Upper lobe of left lung (tissue), 6 donors: ENCODE results near the gene RBM33. TPM values are rescaled to one million over a fixed set of nuclear protein-coding genes. Genes with fewer than 3 reads are reported as not detected.

Experiments used
- ATAC-seq, 2 donors: fragments of 200-7000 bp; cut with Tn5 transposase; one replicate each; pipeline ENCODE4 v1.9.1; 2022; ENCODE audit warnings: mild to moderate bottlenecking in 2 of 2, moderate library complexity in 2 of 2; ENCODE audit not compliant: low FRiP score in 2 of 2
- DNase-seq, 2 donors: peaks; one replicate each; pipeline ENCODE4 v3.0.0-alpha.2; 2019 to 2020
- H3K27ac ChIP-seq, 4 donors: fragments of 200-600 bp; sonication (generic); one replicate each; pipeline ENCODE4 v1.5.1; 2016 to 2019
- H3K27me3 ChIP-seq, 4 donors: fragments of 200-600 bp; sonication (generic); one replicate each; pipeline ENCODE4 v1.5.1; 2017 to 2019
- H3K36me3 ChIP-seq, 4 donors: fragments of 200-600 bp; sonication (generic); one replicate each; pipeline ENCODE4 v1.5.1; 2016 to 2019
- H3K4me1 ChIP-seq, 4 donors: fragments of 200-600 bp; sonication (generic); one replicate each; pipeline ENCODE4 v1.5.1; 2018 to 2019
- H3K4me3 ChIP-seq, 4 donors: fragments of 200-600 bp; sonication (generic); one replicate each; pipeline ENCODE4 v1.5.1; 2017 to 2019; ENCODE audit warnings: mild to moderate bottlenecking in 2 of 4, moderate library complexity in 1 of 4
- H3K9me3 ChIP-seq, 4 donors: fragments of 200-600 bp; sonication (generic); one replicate each; pipeline ENCODE4 v1.5.1; 2018 to 2019
- EP300 ChIP-seq, 4 donors: sonication (generic); formaldehyde crosslinking; IDR thresholded peaks; one replicate each; pipeline ENCODE4 v1.5.1; 2017; ENCODE audit warnings: antibody characterized with exemption in 4 of 4, control low read depth in 2 of 4
- POLR2A ChIP-seq, 4 donors: fragments of 450-650 bp; IDR thresholded peaks; one replicate each; pipeline ENCODE4 v1.5.1; 2016 to 2017; ENCODE audit warnings: antibody characterized with exemption in 4 of 4, mild to moderate bottlenecking in 2 of 4
- POLR2AphosphoS5 ChIP-seq, 2 donors: sonication (generic); formaldehyde crosslinking; IDR thresholded peaks; one replicate each; pipeline ENCODE4 v1.5.1; 2017; ENCODE audit warnings: antibody characterized with exemption in 2 of 2
- WGBS, 2 donors: methylation state at CpG; one replicate each; pipeline ENCODE4 v1.1.5; 2017 to 2018; 5-methylcytosine and 5-hydroxymethylcytosine counted together
- total RNA-seq, 6 donors: library from RNA; depleted of rRNA in 4 of 6; stranded (reverse); fragments of >200 nt in 4 of 6; gene quantifications; one replicate each; pipeline versions ENCODE4 v1.1.0 to v1.2.1, GENCODE V29; 2016 to 2021
- TF ChIP-seq, protein P1 (sequence below), 6 experiments: fragments of 450-650 bp in 4 of 6; fragments of 200-600 bp in 2 of 6; sonication (generic) in 2 of 6; IDR thresholded peaks; one replicate each; pipeline ENCODE4 v1.5.1; 2016 to 2019; ENCODE audit warnings: antibody characterized with exemption in 6 of 6
- donor health status: DM: no; HTN: no; CAD: no; lungs with moderate emphysema.
- donor health status: DM: no; HTN: yes; CAD: no; lungs with severe emphysema.

The RBM33 gene
- total RNA-seq, 6 donors from 2014 or later = 40.6 to 179 (median 76.4) TPM

GRCh38 chr7:155806096-155806871 lies 161.8 kb downstream of the RBM33 start:
- H3K4me1 ChIP-seq = peaks cover 55 to 81% (median 72%) of the 10 kb centered on the region in 4 donors
- peaks cover 0 to 70% (median 38%) of the 10 kb centered on the region in 4 donors for H3K27me3 ChIP-seq
- no peak for ATAC-seq
- peak overlapping the region in 3 of 4 donors; percentile 33 to 43 (median 39) for H3K4me3 ChIP-seq
- 25 to 45% methylated on average over 13 to 45 of the region's 47 CpGs for WGBS, 2 donors
- H3K9me3 ChIP-seq = no peaks in the 10 kb centered on the region
- no peaks in the 10 kb centered on the region for H3K36me3 ChIP-seq
- TF ChIP-seq, protein P1, sequence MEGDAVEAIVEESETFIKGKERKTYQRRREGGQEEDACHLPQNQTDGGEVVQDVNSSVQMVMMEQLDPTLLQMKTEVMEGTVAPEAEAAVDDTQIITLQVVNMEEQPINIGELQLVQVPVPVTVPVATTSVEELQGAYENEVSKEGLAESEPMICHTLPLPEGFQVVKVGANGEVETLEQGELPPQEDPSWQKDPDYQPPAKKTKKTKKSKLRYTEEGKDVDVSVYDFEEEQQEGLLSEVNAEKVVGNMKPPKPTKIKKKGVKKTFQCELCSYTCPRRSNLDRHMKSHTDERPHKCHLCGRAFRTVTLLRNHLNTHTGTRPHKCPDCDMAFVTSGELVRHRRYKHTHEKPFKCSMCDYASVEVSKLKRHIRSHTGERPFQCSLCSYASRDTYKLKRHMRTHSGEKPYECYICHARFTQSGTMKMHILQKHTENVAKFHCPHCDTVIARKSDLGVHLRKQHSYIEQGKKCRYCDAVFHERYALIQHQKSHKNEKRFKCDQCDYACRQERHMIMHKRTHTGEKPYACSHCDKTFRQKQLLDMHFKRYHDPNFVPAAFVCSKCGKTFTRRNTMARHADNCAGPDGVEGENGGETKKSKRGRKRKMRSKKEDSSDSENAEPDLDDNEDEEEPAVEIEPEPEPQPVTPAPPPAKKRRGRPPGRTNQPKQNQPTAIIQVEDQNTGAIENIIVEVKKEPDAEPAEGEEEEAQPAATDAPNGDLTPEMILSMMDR (IDR thresholded peaks at IDR 0.05) = peak in 1 of 6 experiments; percentile 22
- TF ChIP-seq EP300 (IDR thresholded peaks at IDR 0.05) = no peak
- peak overlapping the region; percentile 69 to 89 (median 83) for H3K27ac ChIP-seq
- no peak for DNase-seq

GRCh38 chr7:155807065-155807671 lies 162.7 kb downstream of the RBM33 start:
- H3K4me1 ChIP-seq = peaks cover 55 to 90% (median 80%) of the 10 kb centered on the region in 4 donors
- H3K9me3 ChIP-seq = no peaks in the 10 kb centered on the region
- TF ChIP-seq POLR2AphosphoS5 (IDR thresholded peaks at IDR 0.05) (peak in 1 of 2 donors; percentile 9), POLR2A (IDR thresholded peaks at IDR 0.05) (no peak)
- peak overlapping the region in 3 of 4 donors; percentile 43 to 53 (median 52) for H3K4me3 ChIP-seq
- H3K27ac ChIP-seq = peak overlapping the region; percentile 69 to 91 (median 82)
- DNase-seq (peak in 1 of 2 donors; percentile 63), ATAC-seq (no peak)
- H3K36me3 ChIP-seq = no peaks in the 10 kb centered on the region
- peaks cover 0 to 76% (median 37%) of the 10 kb centered on the region in 4 donors for H3K27me3 ChIP-seq
- WGBS, 2 donors = 10 to 29% methylated on average over 13 to 19 of the region's 19 CpGs

DNA sequence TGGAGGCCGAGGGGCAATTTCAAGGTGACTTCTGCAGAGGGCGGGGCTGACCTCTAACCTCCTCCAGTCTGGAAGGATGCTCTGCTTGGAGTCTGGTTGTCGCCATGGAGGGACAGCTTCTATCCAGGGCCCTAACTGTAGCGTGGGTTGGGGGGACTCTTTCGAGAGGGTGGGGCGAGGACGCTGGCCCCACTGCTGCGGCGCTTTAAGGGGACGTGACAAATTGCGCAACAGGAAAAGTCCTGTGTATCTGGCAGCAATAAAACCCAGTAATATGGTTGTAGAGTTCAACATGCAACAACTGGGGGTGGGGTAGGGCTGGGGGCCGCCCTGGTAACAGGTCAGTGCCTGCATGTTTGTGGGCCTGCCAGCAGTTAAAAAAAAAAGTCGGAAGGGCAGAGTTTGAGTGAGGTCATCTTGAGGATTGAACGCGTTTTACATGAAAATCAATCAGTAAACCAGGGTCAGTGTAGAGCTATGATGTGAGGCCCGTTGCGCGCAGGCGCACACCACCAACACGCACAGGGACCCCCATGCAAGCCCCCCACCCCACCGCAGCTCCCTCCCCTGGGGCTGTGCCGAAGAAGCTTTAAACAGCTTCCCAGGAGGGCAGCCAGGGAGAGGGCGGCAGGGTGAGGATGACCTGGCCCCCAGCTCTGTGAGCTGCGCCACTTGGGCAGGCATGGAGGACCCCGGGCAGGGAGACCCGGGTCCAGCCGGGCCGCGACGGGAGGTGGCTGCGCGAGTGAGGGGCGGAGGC lies 163.5 kb downstream of the RBM33 start:
- TF ChIP-seq POLR2A (IDR thresholded peaks at IDR 0.05) = no peak
- no peak for TF ChIP-seq POLR2AphosphoS5 (IDR thresholded peaks at IDR 0.05)
- TF ChIP-seq EP300 (IDR thresholded peaks at IDR 0.05) = no peak
- TF ChIP-seq, protein P1 (IDR thresholded peaks at IDR 0.05) = no peak
- Histone ChIP-seq H3K9me3 (no peaks in the 10 kb centered on the region), H3K4me3 (peak overlapping the region in 3 of 4 donors; percentile 43 to 53 (median 52)), H3K27ac (peak overlapping the region; percentile 69 to 91 (median 82)), H3K27me3 (peaks cover 0 to 72% (median 35%) of the 10 kb centered on the region in 4 donors), H3K4me1 (peaks cover 54 to 89% (median 81%) of the 10 kb centered on the region in 4 donors), H3K36me3 (no peaks in the 10 kb centered on the region)
- DNase-seq (peak; percentile 38 to 46), ATAC-seq (no peak)
- 3% methylated on average over 18 to 22 of the region's 33 CpGs for WGBS, 2 donors

- Histone ChIP-seq H3K27ac (peak overlapping the region; percentile 69 to 91 (median 82)), H3K9me3 (no peaks in the 10 kb centered on the region), H3K4me1 (peaks cover 50 to 82% (median 74%) of the 10 kb centered on the region in 4 donors), H3K36me3 (no peaks in the 10 kb centered on the region), H3K27me3 (peaks cover 0 to 65% (median 31%) of the 10 kb centered on the region in 4 donors), H3K4me3 (peak overlapping the region in 3 of 4 donors; percentile 43 to 53 (median 52))
- ATAC-seq = peak in 1 of 2 donors; percentile 1
- peak; percentile 26 to 86 for DNase-seq
- WGBS, 2 donors = 1 to 2% methylated on average over 38 to 50 of the region's 64 CpGs
- TF ChIP-seq POLR2A (IDR thresholded peaks at IDR 0.05) (peak in 1 of 4 donors; percentile 21), EP300 (IDR thresholded peaks at IDR 0.05) (no peak)
- TF ChIP-seq, protein P1 (IDR thresholded peaks at IDR 0.05) = no peak
These were observed 164.3 kb downstream of the RBM33 start for GRCh38 chr7:155808549-155809331.
